Activated T-cell treated with anti-CD3 and anti-CD28 coated beads for 1 hour (primary cell): ENCODE measurements around the gene TNFRSF11A.

ENCODE experiments used
- DNase-seq: peaks from one replicate; pipeline ENCODE4 v3.0.0-alpha.2; 2020; ENCODE audit warnings: low read depth

Gene TNFRSF11A

GRCh38 chr18:62384068-62384467 is 59.0 kb downstream of the TNFRSF11A start:
- no peak for DNase-seq

- DNase-seq: no peak
Observed at GRCh38 chr18:62384610-62385097, 59.5 kb downstream of the TNFRSF11A start.

GRCh38 chr18:62386091-62386490 is 61.0 kb downstream of the TNFRSF11A start:
- no peak for DNase-seq

- DNase-seq: no peak
Observed at GRCh38 chr18:62386601-62387000, 61.5 kb downstream of the TNFRSF11A start.

GRCh38 chr18:62387257-62387656 is 62.1 kb downstream of the TNFRSF11A start:
- no peak for DNase-seq

GRCh38 chr18:62388855-62389760 is 64.0 kb downstream of the TNFRSF11A start:
- DNase-seq: no peak

GRCh38 chr18:62389761-62390481 is 64.8 kb downstream of the TNFRSF11A start:
- no peak for DNase-seq

- DNase-seq: no peak
Observed at GRCh38 chr18:62394006-62394763, 69.1 kb downstream of the TNFRSF11A start.

GRCh38 chr18:62396381-62396780 is 71.3 kb downstream of the TNFRSF11A start:
- no peak for DNase-seq

- no peak for DNase-seq
Observed at GRCh38 chr18:62396967-62397366, 71.9 kb downstream of the TNFRSF11A start.

GRCh38 chr18:62398291-62398690 is 73.2 kb downstream of the TNFRSF11A start:
- DNase-seq: no peak

GRCh38 chr18:62399276-62399675 is 74.2 kb downstream of the TNFRSF11A start:
- DNase-seq: no peak

GRCh38 chr18:62399781-62400308 is 74.7 kb downstream of the TNFRSF11A start:
- no peak for DNase-seq

GRCh38 chr18:62400916-62401315 is 75.8 kb downstream of the TNFRSF11A start:
- no peak for DNase-seq

GRCh38 chr18:62402342-62402948 is 77.3 kb downstream of the TNFRSF11A start:
- no peak for DNase-seq

- DNase-seq: no peak
Observed at GRCh38 chr18:62403120-62403519, 78.0 kb downstream of the TNFRSF11A start.

GRCh38 chr18:62404881-62405280 is 79.8 kb downstream of the TNFRSF11A start:
- DNase-seq: no peak

- DNase-seq: no peak
Observed at GRCh38 chr18:62407660-62408059, 82.5 kb downstream of the TNFRSF11A start.

GRCh38 chr18:62409821-62410220 is 84.7 kb downstream of the TNFRSF11A start:
- DNase-seq: no peak

GRCh38 chr18:62412231-62412979 is 87.3 kb downstream of the TNFRSF11A start:
- DNase-seq: no peak

- no peak for DNase-seq
Observed at GRCh38 chr18:62413206-62413605, 88.1 kb downstream of the TNFRSF11A start.
